ENCODE results near the gene PTK6.

The PTK6 gene

DNA sequence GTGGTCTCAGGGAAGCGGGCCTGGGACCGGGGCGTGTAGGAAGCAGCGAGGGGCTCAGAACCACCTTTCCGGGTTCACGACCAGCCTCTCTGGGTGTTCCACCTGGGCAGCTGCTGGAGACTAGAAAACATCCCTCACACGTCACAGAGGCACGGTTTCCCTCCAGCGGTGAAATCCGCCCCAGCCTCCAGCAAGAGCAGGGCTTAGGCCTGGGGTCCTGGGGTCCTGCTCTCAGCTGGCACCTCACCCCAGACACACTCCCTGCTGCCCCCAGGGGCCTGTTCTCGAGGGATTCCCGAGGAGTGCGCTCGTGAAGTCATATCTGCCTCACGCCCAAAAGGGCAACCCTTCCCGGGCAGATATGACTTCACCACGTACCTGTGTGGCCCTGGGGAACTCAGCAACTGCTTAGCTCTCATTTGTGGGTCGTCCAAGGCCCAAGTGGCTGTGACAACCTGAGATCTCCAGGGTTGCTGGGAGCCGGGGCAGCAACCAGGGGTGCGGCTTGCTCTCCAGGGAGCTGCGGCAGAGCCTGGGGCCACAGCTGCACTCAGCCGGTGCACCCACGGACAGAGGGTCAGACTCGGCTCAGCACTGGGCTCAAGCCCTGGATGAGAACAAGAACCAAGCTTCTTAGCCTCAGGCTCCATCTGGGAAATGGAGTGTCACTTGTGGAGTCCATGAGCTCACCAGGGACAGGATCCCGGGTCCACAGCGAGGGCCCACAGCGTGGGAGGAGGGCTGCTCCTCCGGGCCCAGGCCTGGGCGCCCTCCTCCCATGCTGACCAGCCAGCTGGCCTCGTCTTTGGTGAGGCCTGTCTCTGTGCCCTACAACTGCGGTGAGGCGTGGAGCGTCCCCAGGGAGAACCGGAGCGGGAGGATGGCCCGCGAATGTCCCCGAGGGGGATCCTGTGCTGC lies 17.4 kb upstream of the PTK6 start:
- H3K36me3 Mint-ChIP-seq (ENCODE audit: low read depth): peaks cover 6% of the 10 kb centered on the region
- peak overlapping the region; percentile 14 for H3K4me3 Mint-ChIP-seq
- peaks cover 10% of the 10 kb centered on the region for H3K4me1 Mint-ChIP-seq (ENCODE audit: low read depth)
- H3K9me3 Mint-ChIP-seq: no peaks in the 10 kb centered on the region
- no peak overlapping the region for H3K27ac Mint-ChIP-seq
- peaks cover 18% of the 10 kb centered on the region for H3K27me3 Mint-ChIP-seq (ENCODE audit: low read depth)

DNA sequence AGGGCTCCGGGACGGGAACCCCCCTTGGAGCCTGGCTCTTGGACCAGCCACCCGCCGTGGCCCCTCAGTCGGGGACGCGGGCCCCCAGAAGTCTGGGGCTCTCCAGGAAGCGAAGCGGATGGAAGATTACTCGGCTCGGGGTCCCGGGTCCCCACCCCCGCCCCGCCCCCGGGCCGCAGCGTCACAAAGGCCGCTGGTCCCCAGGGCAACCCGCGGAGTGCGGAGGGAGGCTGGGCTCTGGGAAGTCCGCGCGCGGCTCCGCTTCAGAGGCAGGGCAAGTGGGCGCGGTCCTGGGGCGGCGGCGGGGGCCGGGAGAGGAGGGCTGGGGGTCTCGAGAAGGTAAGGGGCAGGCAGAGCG lies 16.7 kb upstream of the PTK6 start, which contains the start of gene FNDC11:
FNDC11 (plus strand) TSS at position 227 of the 358 bp plus-strand sequence. CDS start 1,505 bp downstream, outside the sequence.
- peaks cover 4% of the 10 kb centered on the region for H3K36me3 Mint-ChIP-seq (ENCODE audit: low read depth)
- peaks cover 10% of the 10 kb centered on the region for H3K4me1 Mint-ChIP-seq (ENCODE audit: low read depth)
- H3K27ac Mint-ChIP-seq: peak within 1 kb of the TSS; percentile 91
- no peaks in the 10 kb centered on the region for H3K9me3 Mint-ChIP-seq
- H3K27me3 Mint-ChIP-seq (ENCODE audit: low read depth): peaks cover 24% of the 10 kb centered on the region
- H3K4me3 Mint-ChIP-seq: peak within 1 kb of the TSS; percentile 72

DNA sequence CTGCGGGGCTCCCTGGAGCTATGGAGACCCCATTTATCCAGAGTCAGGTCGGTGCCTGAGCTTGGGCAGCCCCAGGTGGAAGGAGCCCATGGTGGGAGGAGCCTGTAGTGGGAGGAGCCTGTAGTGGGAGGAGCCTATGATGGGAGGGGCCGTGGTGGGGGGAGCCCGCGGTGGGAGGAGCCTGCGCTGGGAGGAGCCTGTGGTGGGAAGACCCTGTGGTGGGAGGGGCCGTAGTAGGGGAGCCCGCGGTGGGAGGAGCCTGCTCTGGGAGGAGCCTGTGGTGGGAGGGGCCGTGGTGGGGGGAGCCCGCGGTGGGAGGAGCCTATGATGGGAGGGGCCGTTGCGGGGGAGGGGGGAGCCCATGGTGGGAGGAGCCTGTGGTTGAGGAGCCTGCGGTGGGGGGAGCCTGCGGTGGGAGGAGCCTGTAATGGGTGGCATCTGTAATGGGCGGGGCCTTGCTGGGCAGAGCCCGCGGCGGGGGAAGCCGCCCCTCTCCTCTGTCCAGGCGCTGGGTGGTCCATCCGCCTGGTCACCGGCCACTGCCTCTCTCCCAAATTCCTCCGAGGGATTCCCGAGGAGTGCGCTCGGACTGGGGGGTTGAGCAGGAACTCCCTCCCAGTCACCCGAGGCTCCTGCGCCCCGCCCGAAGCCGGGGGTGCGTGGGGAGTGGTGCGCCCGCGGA lies 16.2 kb upstream of the PTK6 start:
- H3K4me3 Mint-ChIP-seq: peak overlapping the region; percentile 72
- peak overlapping the region; percentile 91 for H3K27ac Mint-ChIP-seq
- no peaks in the 10 kb centered on the region for H3K9me3 Mint-ChIP-seq
- H3K4me1 Mint-ChIP-seq (ENCODE audit: low read depth): peaks cover 10% of the 10 kb centered on the region
- H3K36me3 Mint-ChIP-seq (ENCODE audit: low read depth): peaks cover 4% of the 10 kb centered on the region
- H3K27me3 Mint-ChIP-seq (ENCODE audit: low read depth): peaks cover 27% of the 10 kb centered on the region

DNA sequence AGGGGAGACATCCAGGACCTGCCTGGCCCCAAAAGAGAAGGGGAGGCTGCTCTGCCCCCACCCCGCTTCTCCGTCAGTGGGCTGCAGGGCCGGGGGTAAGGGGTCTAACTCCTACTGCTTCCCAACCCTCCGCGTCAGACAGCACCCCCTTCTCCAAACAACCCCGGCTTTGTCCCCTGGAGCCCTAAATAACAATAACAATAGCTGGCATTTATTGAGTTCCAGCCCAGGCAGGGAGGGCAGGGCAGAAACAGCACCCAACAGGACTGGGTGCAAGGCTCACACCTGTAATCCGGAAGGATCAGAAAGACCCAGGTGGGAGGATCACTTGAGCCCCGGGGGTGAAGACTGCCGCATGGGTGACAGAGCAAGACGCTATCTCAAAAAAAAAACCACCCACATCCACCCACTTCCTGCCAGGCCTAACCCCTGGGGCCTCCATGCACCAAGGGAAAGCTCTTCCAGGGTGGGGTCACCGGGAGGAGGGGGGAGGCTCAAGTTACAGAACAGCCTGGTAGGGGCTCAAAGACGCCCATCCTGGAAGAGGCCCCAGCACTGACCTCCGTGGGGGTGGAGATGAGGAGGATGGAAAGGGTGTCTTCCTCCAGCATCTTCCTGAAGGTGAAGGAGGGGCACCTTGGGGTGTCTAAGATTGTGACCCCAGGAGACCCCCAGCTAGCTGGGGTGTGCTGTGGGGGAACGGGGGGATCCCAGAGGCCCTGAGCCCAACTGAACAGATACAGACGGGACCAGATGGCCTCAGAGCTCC lies 15.5 kb upstream of the PTK6 start:
- H3K4me1 Mint-ChIP-seq (ENCODE audit: low read depth): peaks cover 10% of the 10 kb centered on the region
- H3K36me3 Mint-ChIP-seq (ENCODE audit: low read depth): peaks cover 3% of the 10 kb centered on the region
- H3K9me3 Mint-ChIP-seq: no peaks in the 10 kb centered on the region
- H3K27me3 Mint-ChIP-seq (ENCODE audit: low read depth): peaks cover 27% of the 10 kb centered on the region
- peak overlapping the region; percentile 91 for H3K27ac Mint-ChIP-seq
- H3K4me3 Mint-ChIP-seq: peak overlapping the region; percentile 72

DNA sequence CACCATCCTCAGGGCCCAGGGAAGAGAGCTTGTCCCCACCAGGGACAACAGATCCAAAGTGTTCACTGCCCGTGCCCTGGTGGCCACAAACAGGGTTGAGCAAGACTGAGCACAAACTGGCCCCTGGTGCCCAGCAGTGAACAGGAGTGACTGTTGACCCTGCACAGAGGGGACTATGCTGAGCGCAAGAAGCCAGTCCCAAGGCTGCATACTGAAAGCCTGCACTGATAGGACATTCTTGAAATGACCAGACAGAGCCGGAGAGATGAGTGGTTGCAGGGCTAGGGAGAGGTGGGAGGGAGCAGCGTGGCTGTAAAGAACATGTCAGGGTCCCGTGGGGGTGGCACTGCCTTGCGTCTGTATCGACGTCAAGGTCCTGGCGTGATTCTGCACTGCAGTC lies 13.9 kb upstream of the PTK6 start:
- H3K4me3 Mint-ChIP-seq: no peak overlapping the region
- H3K27me3 Mint-ChIP-seq (ENCODE audit: low read depth): peaks cover 27% of the 10 kb centered on the region
- H3K36me3 Mint-ChIP-seq (ENCODE audit: low read depth): no peaks in the 10 kb centered on the region
- no peaks in the 10 kb centered on the region for H3K9me3 Mint-ChIP-seq
- peak overlapping the region; percentile 62 for H3K27ac Mint-ChIP-seq
- H3K4me1 Mint-ChIP-seq (ENCODE audit: low read depth): peaks cover 8% of the 10 kb centered on the region

DNA sequence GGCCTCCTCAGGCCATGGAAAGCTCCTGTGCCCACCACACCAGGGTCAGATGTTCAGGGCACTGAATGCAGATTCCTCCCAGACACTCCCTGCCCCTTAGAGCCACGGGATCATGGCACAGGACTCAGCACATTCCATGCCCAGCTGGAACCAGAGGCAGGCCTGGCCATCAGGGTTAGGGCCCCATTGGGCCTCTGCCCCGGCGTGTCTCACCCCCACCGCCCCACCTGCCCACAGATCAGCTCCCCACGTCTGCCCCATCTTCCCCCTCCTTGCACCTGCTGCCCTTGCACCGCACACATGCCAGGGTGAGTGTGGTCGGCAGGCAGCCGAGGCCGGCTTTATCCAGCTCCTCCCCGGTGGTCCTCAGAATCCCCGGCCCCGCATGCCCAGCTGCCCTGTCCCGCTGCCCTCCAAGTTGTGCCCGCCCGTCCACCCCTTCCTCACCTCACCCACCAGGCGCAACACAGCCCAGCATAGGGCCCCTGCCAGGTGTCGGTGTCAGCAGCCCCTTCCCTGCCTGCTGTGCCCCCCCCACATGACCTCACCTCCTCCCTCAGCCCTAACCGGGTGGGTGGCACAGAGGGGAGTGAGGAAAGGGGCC lies 12.6 kb upstream of the PTK6 start:
- Mint-ChIP-seq H3K4me1 (ENCODE audit: low read depth) (peaks cover 8% of the 10 kb centered on the region), H3K27me3 (ENCODE audit: low read depth) (peaks cover 31% of the 10 kb centered on the region), H3K27ac (no peak overlapping the region), H3K4me3 (no peak overlapping the region), H3K36me3 (ENCODE audit: low read depth) (no peaks in the 10 kb centered on the region), H3K9me3 (no peaks in the 10 kb centered on the region)

DNA sequence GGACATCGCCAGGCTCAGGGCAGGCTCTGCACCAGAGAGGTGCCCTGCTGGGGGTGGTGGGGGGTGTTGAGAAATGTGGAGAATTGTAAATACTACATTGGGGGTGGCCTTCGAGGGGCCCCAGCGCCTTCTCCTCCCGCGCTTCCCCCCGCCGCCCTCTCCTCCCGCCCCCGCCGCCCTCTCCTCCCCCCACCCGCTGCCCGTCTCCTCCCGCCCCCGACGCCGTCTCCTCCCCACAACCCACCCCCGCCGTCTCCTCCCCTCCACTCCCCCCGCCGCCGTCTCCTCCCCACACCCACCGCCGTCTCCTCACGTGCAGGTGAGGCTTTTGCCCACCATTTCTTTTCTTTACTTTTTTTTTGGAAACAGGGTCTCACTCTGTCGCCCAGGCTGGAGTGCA lies 11.8 kb upstream of the PTK6 start:
- Mint-ChIP-seq H3K4me3 (no peak overlapping the region), H3K9me3 (no peaks in the 10 kb centered on the region), H3K27ac (no peak overlapping the region), H3K27me3 (ENCODE audit: low read depth) (peaks cover 31% of the 10 kb centered on the region), H3K4me1 (ENCODE audit: low read depth) (peaks cover 8% of the 10 kb centered on the region), H3K36me3 (ENCODE audit: low read depth) (no peaks in the 10 kb centered on the region)

DNA sequence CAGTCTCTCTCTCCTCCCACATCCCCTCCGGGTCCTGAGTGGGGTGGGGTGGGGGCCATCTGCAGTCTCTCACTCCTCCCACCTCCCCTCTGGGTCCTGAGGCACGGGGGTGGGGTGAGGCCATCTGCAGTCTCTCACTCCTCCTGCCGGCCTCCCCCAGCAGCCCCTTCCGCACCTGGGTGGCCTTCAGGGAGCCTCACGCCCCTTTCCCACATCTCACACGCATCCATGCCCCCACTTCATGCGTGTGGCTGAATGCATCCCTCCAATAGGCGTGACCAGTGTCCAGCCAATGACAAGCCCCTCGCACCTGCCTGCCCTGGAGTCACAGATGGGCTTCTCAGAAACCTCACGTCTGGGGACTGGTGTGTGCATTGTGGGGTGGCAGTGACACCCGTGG lies 11.4 kb upstream of the PTK6 start:
- no peak overlapping the region for H3K27ac Mint-ChIP-seq

DNA sequence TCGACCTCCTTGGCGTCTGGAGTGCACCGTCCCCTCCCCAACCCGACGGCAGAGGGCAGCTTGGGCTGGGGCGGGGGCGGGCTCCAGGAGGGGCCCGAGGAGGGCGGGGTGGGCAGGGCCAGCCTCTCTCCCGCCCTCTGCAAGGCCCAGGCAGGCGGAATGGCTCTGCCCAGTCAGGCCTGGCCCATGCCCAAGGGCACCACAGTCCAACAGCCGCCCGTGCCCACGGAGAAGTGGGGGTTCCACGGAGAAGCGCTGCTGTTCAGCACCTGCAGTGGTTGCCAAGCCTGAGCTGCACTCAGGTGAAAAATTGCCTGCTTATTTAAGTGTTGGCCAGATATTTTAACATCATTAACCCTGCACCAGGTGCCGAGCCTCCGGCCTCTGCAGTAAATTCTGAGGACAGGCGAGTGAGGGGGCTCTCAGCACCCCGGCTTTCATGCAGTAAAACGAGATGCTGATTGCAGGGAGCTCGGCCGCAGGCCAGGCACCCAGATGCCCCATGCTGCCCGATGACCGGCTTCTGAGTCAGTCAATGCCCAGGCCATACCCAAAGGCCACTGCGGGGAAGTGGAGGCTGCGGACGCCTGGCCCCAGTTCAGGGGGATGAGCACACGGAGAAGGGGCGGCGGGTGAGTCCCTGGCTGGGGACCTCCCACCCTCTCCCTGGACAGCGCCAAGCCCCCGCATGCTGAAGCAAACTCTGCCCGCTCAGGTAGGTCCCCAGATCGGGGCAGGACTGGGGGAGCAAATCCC lies 10.7 kb upstream of the PTK6 start, which contains the start of gene SRMS:
SRMS (minus strand) TSS at position 25 of the 756 bp plus-strand sequence. CDS start 286 bp downstream, outside the sequence.
- Mint-ChIP-seq H3K9me3 (no peaks in the 10 kb centered on the region), H3K27ac (no peak within 1 kb of the TSS), H3K4me3 (no peak within 1 kb of the TSS), H3K4me1 (ENCODE audit: low read depth) (peaks cover 7% of the 10 kb centered on the region), H3K36me3 (ENCODE audit: low read depth) (no peaks in the 10 kb centered on the region), H3K27me3 (ENCODE audit: low read depth) (peaks cover 30% of the 10 kb centered on the region)

More for the DNA sequence above, 11.4 kb upstream of the PTK6 start:
- Mint-ChIP-seq H3K27me3 (ENCODE audit: low read depth) (peaks cover 31% of the 10 kb centered on the region), H3K4me3 (no peak overlapping the region), H3K36me3 (ENCODE audit: low read depth) (no peaks in the 10 kb centered on the region), H3K4me1 (ENCODE audit: low read depth) (peaks cover 8% of the 10 kb centered on the region), H3K9me3 (no peaks in the 10 kb centered on the region)

DNA sequence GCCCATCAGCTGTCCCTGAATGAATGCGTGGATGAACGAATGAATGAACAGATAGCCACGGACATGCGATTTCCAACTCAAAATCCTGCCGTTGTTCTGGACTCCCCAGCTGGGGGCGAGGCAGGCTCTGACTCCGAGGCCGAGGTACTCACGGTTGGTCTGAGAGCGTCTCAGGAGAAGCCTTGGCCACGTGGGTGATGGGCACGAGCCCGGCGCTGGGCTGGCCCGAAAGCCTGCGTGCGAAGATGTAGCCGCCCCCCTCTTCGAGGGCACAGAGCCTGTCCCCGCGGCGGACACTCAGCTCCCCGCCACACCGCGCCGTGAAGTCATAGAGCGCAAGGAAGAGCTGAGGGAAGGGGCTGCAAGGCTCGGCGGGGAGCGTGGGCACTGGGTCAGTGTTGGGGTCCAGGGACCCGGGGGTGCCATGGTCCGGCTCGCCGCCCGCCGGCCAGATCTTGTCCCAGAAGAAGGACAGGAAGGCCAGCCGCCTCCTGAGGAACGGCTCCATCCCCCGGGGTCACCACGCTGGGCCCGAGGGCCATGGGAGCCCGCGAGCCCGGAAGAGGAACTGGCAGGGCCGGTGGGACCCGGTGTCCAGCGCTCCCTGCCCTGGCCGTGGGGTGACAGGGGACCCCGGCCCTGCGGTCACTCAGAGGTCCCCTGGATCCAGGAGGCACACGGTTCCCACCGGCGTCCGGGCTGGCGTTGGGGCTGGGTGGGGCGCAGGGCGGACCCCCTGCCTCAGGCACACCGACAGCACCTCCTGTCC lies 10.0 kb upstream of the PTK6 start:
- Mint-ChIP-seq H3K27ac (no peak overlapping the region), H3K27me3 (ENCODE audit: low read depth) (peaks cover 25% of the 10 kb centered on the region), H3K4me3 (no peak overlapping the region), H3K4me1 (ENCODE audit: low read depth) (peaks cover 2% of the 10 kb centered on the region), H3K36me3 (ENCODE audit: low read depth) (no peaks in the 10 kb centered on the region), H3K9me3 (no peaks in the 10 kb centered on the region)

DNA sequence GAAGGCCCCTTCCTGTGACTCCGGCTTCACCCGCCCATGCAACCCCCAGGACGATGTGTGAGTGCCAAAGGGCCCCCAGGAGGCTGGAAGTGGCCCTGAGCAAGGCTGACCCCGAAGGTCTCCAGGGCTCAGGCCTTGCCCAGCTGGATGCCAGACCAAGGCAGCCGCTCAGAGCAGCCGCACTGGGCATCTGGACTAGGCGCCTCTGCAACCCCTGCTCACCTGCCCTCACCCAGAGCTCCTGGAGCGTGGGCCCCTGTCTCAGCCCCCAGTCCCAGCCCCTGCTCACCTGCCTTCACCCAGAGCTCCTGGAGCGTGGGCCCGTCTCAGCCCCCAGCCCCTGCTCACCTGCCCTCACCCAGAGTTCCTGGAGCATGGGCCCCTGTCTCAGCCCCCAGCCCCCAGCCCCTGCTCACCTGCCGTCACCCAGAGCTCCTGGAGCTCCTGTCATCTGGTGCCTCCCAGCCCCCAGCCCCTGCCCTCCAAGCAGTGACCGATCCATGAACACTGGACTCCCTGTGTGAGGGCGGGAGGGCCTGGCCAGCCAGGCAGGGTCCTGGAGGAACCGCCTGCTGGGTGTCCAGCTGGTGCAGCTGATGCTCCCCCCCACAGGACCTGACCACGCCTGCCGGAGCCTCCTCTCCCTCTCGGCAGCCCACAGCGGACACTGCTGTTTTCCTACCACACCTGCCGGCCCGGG lies 9.2 kb upstream of the PTK6 start:
- Mint-ChIP-seq H3K4me3 (no peak overlapping the region), H3K9me3 (no peaks in the 10 kb centered on the region), H3K4me1 (ENCODE audit: low read depth) (peaks cover 2% of the 10 kb centered on the region), H3K27me3 (ENCODE audit: low read depth) (peaks cover 25% of the 10 kb centered on the region), H3K36me3 (ENCODE audit: low read depth) (no peaks in the 10 kb centered on the region), H3K27ac (no peak overlapping the region)

DNA sequence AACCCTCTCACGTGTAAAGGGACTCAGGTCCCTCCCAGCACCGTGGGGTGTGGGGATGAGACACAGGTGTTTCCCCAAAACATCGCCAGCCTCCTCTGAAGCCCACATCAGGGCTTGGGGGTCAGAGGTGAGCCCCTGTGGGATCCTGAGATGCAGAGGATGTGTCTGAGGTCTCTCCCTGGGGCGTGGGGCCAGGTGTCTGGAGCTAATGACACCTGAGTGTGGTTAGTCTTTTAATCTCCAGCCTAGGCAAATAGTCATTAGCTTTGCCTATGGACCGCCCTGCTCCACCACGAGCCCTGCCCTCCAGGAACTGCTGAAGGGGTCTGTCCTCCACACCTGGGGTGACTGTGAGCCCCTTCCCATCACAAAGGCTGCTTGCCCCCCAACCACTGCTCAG lies 8.6 kb upstream of the PTK6 start:
- Mint-ChIP-seq H3K27me3 (ENCODE audit: low read depth) (peaks cover 21% of the 10 kb centered on the region), H3K4me1 (ENCODE audit: low read depth) (no peaks in the 10 kb centered on the region), H3K36me3 (ENCODE audit: low read depth) (no peaks in the 10 kb centered on the region), H3K9me3 (no peaks in the 10 kb centered on the region), H3K4me3 (no peak overlapping the region), H3K27ac (no peak overlapping the region)

Data from T-helper 1 cell treated with Interleukin-12 subunit alpha and Interleukin-12 subunit beta and Interleukin-4 antibody, amounts not matched to agents 30 μg/mL and 1 μg/mL, for 36 hours (primary cell).